Measurements from ENCODE around the gene THBS3. TPM values are rescaled to one million over a fixed set of nuclear protein-coding genes. Genes with fewer than 3 reads are reported as not detected.

Gene THBS3
- total and polyA plus RNA-seq, 2 experiments from 2014 or later, result 19.8 to 39.9 TPM

- no peaks in the 10 kb centered on the region for H3K27me3 ChIP-seq
- TF ChIP-seq EZH2phosphoT487 (IDR thresholded peaks at IDR 0.05; ENCODE audit: low read depth, severe bottlenecking, unreplicated experiment) (no peak), EZH2 (IDR thresholded peaks at IDR 0.05; ENCODE audit: borderline replicate concordance) (no peak), CTCF (IDR thresholded peaks at IDR 0.05; ENCODE audit: poor library complexity) (no peak)
Measured at GRCh38 chr1:155202731-155203515, 4.8 kb downstream of the THBS3 start.

GRCh38 chr1:155202198-155202597 lies 5.5 kb downstream of the THBS3 start:
- Histone ChIP-seq H3K9me2 (replicated peaks; ENCODE audit: insufficient read depth) (no peaks in the 10 kb centered on the region), H3K27ac (no peak overlapping the region), H2AFZ (no peak overlapping the region), H3K9me3 (ENCODE audit: low read depth) (no peaks in the 10 kb centered on the region), H3K4me2 (no peak overlapping the region), H3K36me3 (replicated peaks; ENCODE audit: insufficient read depth, low read depth) (no peaks in the 10 kb centered on the region), H3K27me3 (no peaks in the 10 kb centered on the region), H4K20me1 (ENCODE audit: insufficient read depth, poor library complexity, severe bottlenecking) (no peaks in the 10 kb centered on the region), H3K4me3 (no peak overlapping the region), H3K79me2 (no peaks in the 10 kb centered on the region), H3K4me1 (ENCODE audit: insufficient read depth) (peaks cover 5% of the 10 kb centered on the region)
- TF ChIP-seq EZH2 (IDR thresholded peaks at IDR 0.05; ENCODE audit: borderline replicate concordance), result no peak
- no peak for TF ChIP-seq CTCF (IDR thresholded peaks at IDR 0.05; ENCODE audit: poor library complexity)
- TF ChIP-seq EZH2phosphoT487 (IDR thresholded peaks at IDR 0.05; ENCODE audit: low read depth, severe bottlenecking, unreplicated experiment), result no peak
- WGBS (ENCODE audit: low lambda C conversion rate, missing lambda C conversion rate), result 95% methylated on average over 6 of the region's 7 CpGs
- no peak for DNase-seq (ENCODE audit: low spot score)

More at GRCh38 chr1:155202731-155203515, 4.8 kb downstream of the THBS3 start:
- Histone ChIP-seq H3K4me1 (ENCODE audit: insufficient read depth) (peaks cover 12% of the 10 kb centered on the region), H3K36me3 (replicated peaks; ENCODE audit: insufficient read depth, low read depth) (no peaks in the 10 kb centered on the region), H3K4me3 (no peak overlapping the region), H2AFZ (no peak overlapping the region), H3K27ac (no peak overlapping the region), H3K79me2 (no peaks in the 10 kb centered on the region), H3K4me2 (no peak overlapping the region), H4K20me1 (ENCODE audit: insufficient read depth, poor library complexity, severe bottlenecking) (no peaks in the 10 kb centered on the region), H3K9me2 (replicated peaks; ENCODE audit: insufficient read depth) (no peaks in the 10 kb centered on the region), H3K9me3 (ENCODE audit: low read depth) (no peaks in the 10 kb centered on the region)
- WGBS (ENCODE audit: low lambda C conversion rate, missing lambda C conversion rate), result 93% methylated on average over 19 of the region's 19 CpGs
- no peak for DNase-seq (ENCODE audit: low spot score)

- Histone ChIP-seq H2AFZ (no peak overlapping the region), H3K9me2 (replicated peaks; ENCODE audit: insufficient read depth) (no peaks in the 10 kb centered on the region), H3K27ac (no peak overlapping the region), H3K4me2 (no peak overlapping the region), H3K79me2 (no peaks in the 10 kb centered on the region), H3K9me3 (ENCODE audit: low read depth) (no peaks in the 10 kb centered on the region), H4K20me1 (ENCODE audit: insufficient read depth, poor library complexity, severe bottlenecking) (no peaks in the 10 kb centered on the region), H3K36me3 (replicated peaks; ENCODE audit: insufficient read depth, low read depth) (no peaks in the 10 kb centered on the region), H3K4me1 (ENCODE audit: insufficient read depth) (no peaks in the 10 kb centered on the region), H3K27me3 (no peaks in the 10 kb centered on the region), H3K4me3 (no peak overlapping the region)
- no peak for TF ChIP-seq EZH2phosphoT487 (IDR thresholded peaks at IDR 0.05; ENCODE audit: low read depth, severe bottlenecking, unreplicated experiment)
- no peak for TF ChIP-seq CTCF (IDR thresholded peaks at IDR 0.05; ENCODE audit: poor library complexity)
- no peak for TF ChIP-seq EZH2 (IDR thresholded peaks at IDR 0.05; ENCODE audit: borderline replicate concordance)
- WGBS (ENCODE audit: low lambda C conversion rate, missing lambda C conversion rate), result 97% methylated on average over 5 of the region's 5 CpGs
- DNase-seq (ENCODE audit: low spot score), result no peak
Measured at GRCh38 chr1:155200920-155201319, 6.8 kb downstream of the THBS3 start.
